A549 (cell line): ENCODE measurements around the gene RBCK1. TPM values are rescaled to one million over a fixed set of nuclear protein-coding genes. Genes with fewer than 3 reads are reported as not detected.

Experiments
- ATAC-seq, 2 experiments: fragments of 200-7000 bp in 1 of 2; fragments of >200 bp in 1 of 2; cut with Nextera tagmentation in 1 of 2; cut with Tn5 transposase in 1 of 2; 3 replicates each; pipeline versions ENCODE4 v1.8.0 to v1.9.1; 2018 to 2020; ENCODE audit warnings: mild to moderate bottlenecking in 1 of 2, moderate library complexity in 1 of 2
- CTCF ChIA-PET: fragments of 300-600 bp; sonication (Branson Sonifier 250); formaldehyde crosslinking; extraction: SDS; loops from one replicate; lab custom pipeline; 2021; ENCODE audit warnings: antibody characterized with exemption, inconsistent platforms; lab: Yijun Ruan, JAX
- POLR2A ChIA-PET: fragments of 350-600 bp; formaldehyde crosslinking; extraction: SDS; loops from one replicate; lab custom pipeline; 2021; ENCODE audit warnings: antibody characterized with exemption, inconsistent platforms; lab: Yijun Ruan, JAX
- DNase-seq, 2 experiments: peaks; one replicate each; pipeline versions ENCODE4 v3.0.0 to v3.0.0-alpha.2; 2011 to 2016; ENCODE audit warnings: low read depth in 1 of 2, low spot score in 1 of 2
- FAIRE-seq: peaks from 2 replicates; lab custom pipeline; 2011; peaks lifted over from hg19 to GRCh38; lab: Jason Lieb, UNC
- H3K27ac ChIP-seq, 2 experiments: fragments of >200 bp; sonication (Bioruptor Twin); formaldehyde crosslinking; 3 replicates each; pipeline ENCODE4 v1.5.1; 2016 to 2017
- H3K4me1 ChIP-seq: fragments of >200 bp; sonication (Bioruptor Twin); formaldehyde crosslinking; 3 replicates; pipeline ENCODE4 v1.6.1; 2016
- H3K4me2 ChIP-seq: fragments of >200 bp; sonication (Bioruptor Twin); formaldehyde crosslinking; 3 replicates; pipeline ENCODE4 v1.6.1; 2016
- H3K4me3 ChIP-seq: fragments of >200 bp; sonication (Bioruptor Twin); formaldehyde crosslinking; 3 replicates; pipeline ENCODE4 v1.5.1; 2016
- H3K9me3 ChIP-seq: fragments of >200 bp; sonication (Bioruptor Twin); formaldehyde crosslinking; 3 replicates; pipeline ENCODE4 v1.6.1; 2016
- BHLHE40 ChIP-seq: IDR thresholded peaks from 2 replicates; pipeline ENCODE4 v1.6.1; 2012; ENCODE audit warnings: low read depth, low read length, inconsistent platforms
- CEBPB ChIP-seq, 2 experiments: fragments of >200 bp in 1 of 2; sonication (Bioruptor Twin) in 1 of 2; formaldehyde crosslinking in 1 of 2; IDR thresholded peaks; 2 replicates each; pipeline ENCODE4 v1.6.1; 2012 to 2016
- CHD2 ChIP-seq: fragments of 150-350 bp; IDR thresholded peaks from 2 replicates; pipeline ENCODE4 v1.6.1; 2014; ENCODE audit warnings: low read length; ENCODE audit not compliant: partially characterized antibody
- CHD4 ChIP-seq: fragments of 200-600 bp; sonication (generic); IDR thresholded peaks from 2 replicates; pipeline ENCODE4 v1.6.1; 2016; ENCODE audit warnings: antibody characterized with exemption, mild to moderate bottlenecking, borderline replicate concordance
- EHF ChIP-seq: fragments of 250-450 bp; sonication (Bioruptor Pico); IDR thresholded peaks from 2 replicates; pipeline ENCODE4 v1.5.0; 2020; ENCODE audit warnings: mild to moderate bottlenecking
- EP300 ChIP-seq, 2 experiments: fragments of >200 bp; sonication (Bioruptor Twin); formaldehyde crosslinking; IDR thresholded peaks; 2 replicates in 1 of 2; 3 replicates in 1 of 2; pipeline ENCODE4 v1.6.1; 2016 to 2017
- FOSB ChIP-seq: fragments of 250-450 bp; sonication (Bioruptor Pico); IDR thresholded peaks from 2 replicates; pipeline ENCODE4 v1.5.0; 2020; ENCODE audit warnings: mild to moderate bottlenecking, moderate library complexity
- FOXS1 ChIP-seq: fragments of 250-450 bp; sonication (Bioruptor Pico); IDR thresholded peaks from 2 replicates; pipeline ENCODE4 v1.5.0; 2020; ENCODE audit warnings: mild to moderate bottlenecking, moderate library complexity
- GATA3 ChIP-seq: IDR thresholded peaks from 2 replicates; pipeline ENCODE4 v1.6.1; 2012; ENCODE audit warnings: borderline replicate concordance
- HEYL ChIP-seq: fragments of 250-450 bp; sonication (Bioruptor Pico); IDR thresholded peaks from 2 replicates; pipeline ENCODE4 v1.8.0; 2021; ENCODE audit warnings: mild to moderate bottlenecking, moderate library complexity
- HOXA7 ChIP-seq: fragments of 250-450 bp; sonication (Bioruptor Pico); IDR thresholded peaks from 2 replicates; pipeline ENCODE4 v1.5.0; 2020; ENCODE audit warnings: mild to moderate bottlenecking, moderate library complexity
- HOXB13 ChIP-seq: fragments of 250-450 bp; sonication (Bioruptor Pico); IDR thresholded peaks from 2 replicates; pipeline ENCODE4 v1.5.0; 2020; ENCODE audit warnings: low read depth, mild to moderate bottlenecking, moderate library complexity
- HOXB5 ChIP-seq: fragments of 250-450 bp; sonication (Bioruptor Pico); IDR thresholded peaks from 2 replicates; pipeline ENCODE4 v1.5.0; 2020; ENCODE audit warnings: mild to moderate bottlenecking, moderate library complexity
- JUNB ChIP-seq: fragments of >200 bp; sonication (Bioruptor Twin); formaldehyde crosslinking; IDR thresholded peaks from 2 replicates; pipeline ENCODE4 v1.6.1; 2016
- MAFK ChIP-seq: fragments of 450-650 bp; IDR thresholded peaks from 2 replicates; pipeline ENCODE4 v1.6.1; 2014; ENCODE audit not compliant: partially characterized antibody
- MYC ChIP-seq: IDR thresholded peaks from 2 replicates; pipeline ENCODE4 v1.6.1; 2012; ENCODE audit warnings: mild to moderate bottlenecking, inconsistent platforms, low read length, improper control_type of control experiment, borderline replicate concordance
- NPAS2 ChIP-seq: fragments of 250-450 bp; sonication (Bioruptor Pico); IDR thresholded peaks from 2 replicates; pipeline ENCODE4 v1.8.0; 2022; ENCODE audit warnings: mild to moderate bottlenecking, moderate library complexity, borderline replicate concordance
- POLR2A ChIP-seq: IDR thresholded peaks from 2 replicates; pipeline ENCODE4 v1.6.1; 2012; ENCODE audit warnings: mild to moderate bottlenecking, low read length
- RAD21 ChIP-seq, 2 experiments: fragments of >200 bp in 1 of 2; sonication (Bioruptor Twin) in 1 of 2; formaldehyde crosslinking in 1 of 2; IDR thresholded peaks in 1 of 2; conservative IDR thresholded peaks in 1 of 2; 2 replicates in 1 of 2; 3 replicates in 1 of 2; pipeline ENCODE4 v1.6.1; 2012 to 2018; ENCODE audit warnings: inconsistent platforms in 1 of 2
- RARB ChIP-seq: fragments of 250-450 bp; sonication (Bioruptor Pico); IDR thresholded peaks from 2 replicates; pipeline ENCODE4 v1.8.0; 2021; ENCODE audit warnings: mild to moderate bottlenecking, moderate library complexity
- SMC3 ChIP-seq: fragments of >200 bp; sonication (Bioruptor Twin); formaldehyde crosslinking; IDR thresholded peaks from 3 replicates; pipeline ENCODE4 v1.6.1; 2018; ENCODE audit warnings: inconsistent platforms
- SREBF2 ChIP-seq: fragments of 450-650 bp; IDR thresholded peaks from 2 replicates; pipeline ENCODE4 v1.6.1; 2014; ENCODE audit warnings: mild to moderate bottlenecking, moderate library complexity
- TP53 ChIP-seq: fragments of 250-450 bp; sonication (Bioruptor Pico); IDR thresholded peaks from 2 replicates; pipeline ENCODE4 v1.5.0; 2021; ENCODE audit warnings: mild to moderate bottlenecking, moderate library complexity
- ZC3H11A ChIP-seq: fragments of 450-650 bp; IDR thresholded peaks from 2 replicates; pipeline ENCODE4 v1.6.1; 2014; ENCODE audit warnings: antibody characterized with exemption, mild to moderate bottlenecking
- ZFP36 ChIP-seq: fragments of 450-650 bp; IDR thresholded peaks from 2 replicates; pipeline ENCODE4 v1.6.1; 2014; ENCODE audit warnings: borderline replicate concordance; ENCODE audit not compliant: partially characterized antibody
- ZNF302 ChIP-seq: fragments of 250-450 bp; sonication (Bioruptor Pico); IDR thresholded peaks from 2 replicates; pipeline ENCODE4 v1.9.0; 2021; ENCODE audit warnings: inconsistent platforms, mild to moderate bottlenecking, moderate library complexity
- WGBS: methylation state at CpG from one replicate; pipeline ENCODE4 v1.1.6; 2017; ENCODE audit errors: missing lambda C conversion rate; 5-methylcytosine and 5-hydroxymethylcytosine counted together
- polyA plus RNA-seq, 4 experiments: library from polyadenylated mRNA; depleted of rRNA in 3 of 4; stranded (reverse); fragments of >200 nt; fragmentation: RNase III in 1 of 4; extraction: RNeasy Plus Mini Kit Qiagen cat#74134 plus additional on column Dnase treatment in 1 of 4; gene quantifications; 2 replicates in 3 of 4; 3 replicates in 1 of 4; pipeline ENCODE4 v1.2.3, GENCODE V29; 2011 to 2017
- TF ChIP-seq, protein P1 (sequence below): fragments of 150-350 bp; IDR thresholded peaks from 2 replicates; pipeline ENCODE4 v1.6.1; 2014; ENCODE audit warnings: low read depth, mild to moderate bottlenecking, low read length
- TF ChIP-seq, protein P2 (sequence below): fragments of 250-450 bp; sonication (Bioruptor Pico); IDR thresholded peaks from 2 replicates; pipeline ENCODE4 v1.5.0; 2020; ENCODE audit warnings: low read depth, mild to moderate bottlenecking, moderate library complexity
- TF ChIP-seq, protein P3 (sequence below): fragments of >200 bp; sonication (Bioruptor Twin); formaldehyde crosslinking; IDR thresholded peaks from 3 replicates; pipeline ENCODE4 v1.6.1; 2016
- TF ChIP-seq, protein P4 (sequence below): IDR thresholded peaks from 2 replicates; pipeline ENCODE4 v1.6.1; 2012
- TF ChIP-seq, protein P5 (sequence below): IDR thresholded peaks from 2 replicates; pipeline ENCODE4 v1.6.1; 2012
- TF ChIP-seq, protein P6 (sequence below): fragments of 450-650 bp; IDR thresholded peaks from 2 replicates; pipeline ENCODE4 v1.6.1; 2014; ENCODE audit warnings: antibody characterized with exemption
- TF ChIP-seq, protein P7 (sequence below): fragments of >200 bp; sonication (Bioruptor Twin); formaldehyde crosslinking; IDR thresholded peaks from 3 replicates; pipeline ENCODE4 v1.5.1; 2016

The RBCK1 gene
- polyA plus RNA-seq, 2 of the 4 experiments (the other 2 are of a cell fraction) = 117 to 222 TPM

GRCh38 chr20:478949-479429 lies 70.9 kb downstream of the RBCK1 start:
- ChIA-PET POLR2A (interaction anchor here (0.7 kb wide), 1 partner anchor 128 kb away, joined by 8 read pairs; no protein-coding TSS in a partner anchor), CTCF (interaction anchor here (0.7 to 5.3 kb wide), 32 partner anchors 8 to 260 kb away, joined by 3 to 71 read pairs (median 4); partner anchors contain the start of gene TBC1D20)

DNA sequence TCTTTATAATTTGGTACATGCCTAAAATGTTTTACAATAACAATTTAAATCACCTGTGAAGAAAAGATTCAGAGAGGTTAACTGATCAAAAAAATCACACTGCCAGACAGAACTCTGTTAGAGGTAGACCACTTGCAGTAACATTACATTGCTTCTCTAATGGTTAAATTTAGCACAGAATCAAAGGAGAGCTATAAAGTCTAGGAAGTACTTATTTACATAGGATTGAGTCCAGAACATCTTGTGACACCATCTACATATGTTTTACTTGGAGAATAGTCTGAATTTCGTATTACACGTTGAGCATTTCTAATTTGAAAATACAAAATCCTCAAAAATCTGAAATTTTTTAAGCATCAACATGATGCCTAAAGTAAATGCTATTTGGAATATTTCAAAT lies 71.4 kb downstream of the RBCK1 start:
- POLR2A ChIA-PET = no interaction called here
- FAIRE-seq (no peak), DNase-seq (no peak), ATAC-seq (no peak; a peak in 1 of 6 replicates)
- WGBS = 85% methylated on average over 2 of the region's 2 CpGs
- Histone ChIP-seq H3K27ac (no peak overlapping the region), H3K4me1 (peaks cover 10% of the 10 kb centered on the region; the same call in 2 of the 3 replicates), H3K4me2 (no peak overlapping the region), H3K4me3 (no peak overlapping the region), H3K9me3 (no peaks in the 10 kb centered on the region)
- CTCF ChIA-PET = interaction anchor here (0.7 to 5.3 kb wide), 25 partner anchors 8 to 259 kb away, joined by 3 to 71 read pairs (median 4); no protein-coding TSS in a partner anchor
- TF ChIP-seq CHD2 (no peak), TP53 (no peak), HOXB5 (CRISPR knock-in tag) (no peak), SMC3 (no peak), ZC3H11A (no peak), HEYL (CRISPR knock-in tag) (no peak), CHD4 (no peak), ZNF302 (CRISPR knock-in tag) (no peak), RARB (CRISPR knock-in tag) (no peak), FOXS1 (CRISPR knock-in tag) (no peak), ZFP36 (no peak), FOSB (no peak)
- TF ChIP-seq, protein P1, sequence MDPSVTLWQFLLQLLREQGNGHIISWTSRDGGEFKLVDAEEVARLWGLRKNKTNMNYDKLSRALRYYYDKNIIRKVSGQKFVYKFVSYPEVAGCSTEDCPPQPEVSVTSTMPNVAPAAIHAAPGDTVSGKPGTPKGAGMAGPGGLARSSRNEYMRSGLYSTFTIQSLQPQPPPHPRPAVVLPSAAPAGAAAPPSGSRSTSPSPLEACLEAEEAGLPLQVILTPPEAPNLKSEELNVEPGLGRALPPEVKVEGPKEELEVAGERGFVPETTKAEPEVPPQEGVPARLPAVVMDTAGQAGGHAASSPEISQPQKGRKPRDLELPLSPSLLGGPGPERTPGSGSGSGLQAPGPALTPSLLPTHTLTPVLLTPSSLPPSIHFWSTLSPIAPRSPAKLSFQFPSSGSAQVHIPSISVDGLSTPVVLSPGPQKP = no peak
- TF ChIP-seq, protein P2, sequence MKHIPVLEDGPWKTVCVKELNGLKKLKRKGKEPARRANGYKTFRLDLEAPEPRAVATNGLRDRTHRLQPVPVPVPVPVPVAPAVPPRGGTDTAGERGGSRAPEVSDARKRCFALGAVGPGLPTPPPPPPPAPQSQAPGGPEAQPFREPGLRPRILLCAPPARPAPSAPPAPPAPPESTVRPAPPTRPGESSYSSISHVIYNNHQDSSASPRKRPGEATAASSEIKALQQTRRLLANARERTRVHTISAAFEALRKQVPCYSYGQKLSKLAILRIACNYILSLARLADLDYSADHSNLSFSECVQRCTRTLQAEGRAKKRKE (CRISPR knock-in tag) = no peak
- TF ChIP-seq, protein P3, sequence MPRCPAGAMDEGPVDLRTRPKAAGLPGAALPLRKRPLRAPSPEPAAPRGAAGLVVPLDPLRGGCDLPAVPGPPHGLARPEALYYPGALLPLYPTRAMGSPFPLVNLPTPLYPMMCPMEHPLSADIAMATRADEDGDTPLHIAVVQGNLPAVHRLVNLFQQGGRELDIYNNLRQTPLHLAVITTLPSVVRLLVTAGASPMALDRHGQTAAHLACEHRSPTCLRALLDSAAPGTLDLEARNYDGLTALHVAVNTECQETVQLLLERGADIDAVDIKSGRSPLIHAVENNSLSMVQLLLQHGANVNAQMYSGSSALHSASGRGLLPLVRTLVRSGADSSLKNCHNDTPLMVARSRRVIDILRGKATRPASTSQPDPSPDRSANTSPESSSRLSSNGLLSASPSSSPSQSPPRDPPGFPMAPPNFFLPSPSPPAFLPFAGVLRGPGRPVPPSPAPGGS = no peak
- TF ChIP-seq, protein P4, sequence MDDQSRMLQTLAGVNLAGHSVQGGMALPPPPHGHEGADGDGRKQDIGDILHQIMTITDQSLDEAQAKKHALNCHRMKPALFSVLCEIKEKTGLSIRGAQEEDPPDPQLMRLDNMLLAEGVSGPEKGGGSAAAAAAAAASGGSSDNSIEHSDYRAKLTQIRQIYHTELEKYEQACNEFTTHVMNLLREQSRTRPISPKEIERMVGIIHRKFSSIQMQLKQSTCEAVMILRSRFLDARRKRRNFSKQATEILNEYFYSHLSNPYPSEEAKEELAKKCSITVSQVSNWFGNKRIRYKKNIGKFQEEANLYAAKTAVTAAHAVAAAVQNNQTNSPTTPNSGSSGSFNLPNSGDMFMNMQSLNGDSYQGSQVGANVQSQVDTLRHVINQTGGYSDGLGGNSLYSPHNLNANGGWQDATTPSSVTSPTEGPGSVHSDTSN = no peak

More at GRCh38 chr20:478949-479429, 70.9 kb downstream of the RBCK1 start:
- no peak overlapping the region for H3K4me3 ChIP-seq
- TF ChIP-seq EP300 (IDR thresholded peaks at IDR 0.05) = no peak
- no peak for TF ChIP-seq ZNF302 (CRISPR knock-in tag)
- TF ChIP-seq, protein P5, sequence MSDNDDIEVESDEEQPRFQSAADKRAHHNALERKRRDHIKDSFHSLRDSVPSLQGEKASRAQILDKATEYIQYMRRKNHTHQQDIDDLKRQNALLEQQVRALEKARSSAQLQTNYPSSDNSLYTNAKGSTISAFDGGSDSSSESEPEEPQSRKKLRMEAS = no peak
- peak; percentile 70 to 71 for TF ChIP-seq RAD21 (conservative IDR thresholded peaks at IDR 0.05 in 1 of 2, IDR thresholded peaks at IDR 0.05 in 1 of 2)
- TF ChIP-seq HOXA7 = no peak
- no peak for TF ChIP-seq HOXB13 (CRISPR knock-in tag)
- TF ChIP-seq CHD4 = no peak
- TF ChIP-seq, protein P6, sequence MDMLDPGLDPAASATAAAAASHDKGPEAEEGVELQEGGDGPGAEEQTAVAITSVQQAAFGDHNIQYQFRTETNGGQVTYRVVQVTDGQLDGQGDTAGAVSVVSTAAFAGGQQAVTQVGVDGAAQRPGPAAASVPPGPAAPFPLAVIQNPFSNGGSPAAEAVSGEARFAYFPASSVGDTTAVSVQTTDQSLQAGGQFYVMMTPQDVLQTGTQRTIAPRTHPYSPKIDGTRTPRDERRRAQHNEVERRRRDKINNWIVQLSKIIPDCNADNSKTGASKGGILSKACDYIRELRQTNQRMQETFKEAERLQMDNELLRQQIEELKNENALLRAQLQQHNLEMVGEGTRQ = no peak
- no peak for TF ChIP-seq CEBPB (IDR thresholded peaks at IDR 0.05)
- no peak for TF ChIP-seq EHF
- no peak for TF ChIP-seq MAFK
- TF ChIP-seq NPAS2 (CRISPR knock-in tag) = no peak
- TF ChIP-seq MYC = no peak
- no peak for TF ChIP-seq GATA3
- TF ChIP-seq SMC3 = peak; percentile 77
- no peak for TF ChIP-seq HEYL (CRISPR knock-in tag)
- TF ChIP-seq JUNB = no peak
- no peak for TF ChIP-seq POLR2A
- TF ChIP-seq, protein P4 = no peak
- TF ChIP-seq, protein P7, sequence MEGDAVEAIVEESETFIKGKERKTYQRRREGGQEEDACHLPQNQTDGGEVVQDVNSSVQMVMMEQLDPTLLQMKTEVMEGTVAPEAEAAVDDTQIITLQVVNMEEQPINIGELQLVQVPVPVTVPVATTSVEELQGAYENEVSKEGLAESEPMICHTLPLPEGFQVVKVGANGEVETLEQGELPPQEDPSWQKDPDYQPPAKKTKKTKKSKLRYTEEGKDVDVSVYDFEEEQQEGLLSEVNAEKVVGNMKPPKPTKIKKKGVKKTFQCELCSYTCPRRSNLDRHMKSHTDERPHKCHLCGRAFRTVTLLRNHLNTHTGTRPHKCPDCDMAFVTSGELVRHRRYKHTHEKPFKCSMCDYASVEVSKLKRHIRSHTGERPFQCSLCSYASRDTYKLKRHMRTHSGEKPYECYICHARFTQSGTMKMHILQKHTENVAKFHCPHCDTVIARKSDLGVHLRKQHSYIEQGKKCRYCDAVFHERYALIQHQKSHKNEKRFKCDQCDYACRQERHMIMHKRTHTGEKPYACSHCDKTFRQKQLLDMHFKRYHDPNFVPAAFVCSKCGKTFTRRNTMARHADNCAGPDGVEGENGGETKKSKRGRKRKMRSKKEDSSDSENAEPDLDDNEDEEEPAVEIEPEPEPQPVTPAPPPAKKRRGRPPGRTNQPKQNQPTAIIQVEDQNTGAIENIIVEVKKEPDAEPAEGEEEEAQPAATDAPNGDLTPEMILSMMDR = peak; percentile 86
- TF ChIP-seq BHLHE40 = no peak
- no peak for TF ChIP-seq SREBF2
- no peaks in the 10 kb centered on the region for H3K9me3 ChIP-seq
- peak; percentile 73 to 81 for ATAC-seq
- peak; percentile 84 for FAIRE-seq
- 46% methylated on average over 3 of the region's 3 CpGs for WGBS
- peak overlapping the region in 1 of 2 experiments; percentile 43; a peak in 2 of 6 replicates for H3K27ac ChIP-seq
- peak; percentile 71 to 76 for DNase-seq
- no peak overlapping the region for H3K4me2 ChIP-seq
- H3K4me1 ChIP-seq = peaks cover 10% of the 10 kb centered on the region; the same call in 2 of the 3 replicates
